ENCODE data around the gene BACE1. TPM values are rescaled to one million over a fixed set of nuclear protein-coding genes. Genes with fewer than 3 reads are reported as not detected.

BACE1 gene
- 2.1 TPM for polyA plus RNA-seq (2012; ENCODE audit: missing spikeins)

DNA sequence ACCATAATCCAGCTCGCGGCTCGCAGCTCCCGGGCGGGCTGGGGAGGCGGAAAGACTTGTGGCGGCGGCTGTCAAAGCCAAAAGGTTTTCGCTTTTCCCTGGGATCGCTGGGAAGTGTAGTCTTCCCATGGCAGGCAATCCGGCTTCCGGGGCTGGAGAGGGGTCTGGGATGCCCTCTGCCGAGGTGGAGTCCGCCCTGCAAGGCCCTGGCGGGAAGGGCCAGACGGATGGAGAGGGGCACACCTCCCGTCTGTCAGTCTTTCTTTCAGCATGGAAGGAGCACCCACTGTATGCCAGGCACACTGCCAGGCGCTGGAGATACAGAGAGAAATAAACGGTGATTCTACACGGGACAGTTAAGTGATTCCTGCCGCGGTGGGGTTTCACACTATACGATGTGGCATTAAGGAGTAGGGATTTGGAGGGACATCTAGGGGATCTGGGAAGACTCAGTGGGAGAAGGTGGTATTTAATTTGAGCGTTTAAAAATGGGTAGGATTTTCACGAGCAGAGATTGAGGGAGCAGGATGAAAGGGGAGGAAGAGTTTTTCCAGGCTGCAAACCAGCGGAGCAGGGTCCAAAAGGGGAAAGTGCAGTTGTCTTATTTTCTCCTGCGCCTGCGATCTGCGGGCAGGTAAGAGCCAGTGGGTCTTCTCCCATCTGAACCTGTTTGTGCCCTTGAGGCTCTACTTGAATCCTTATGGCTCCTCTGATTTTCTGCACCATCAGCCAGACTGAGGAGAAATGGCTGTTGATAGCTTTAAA is at the start of gene BACE1:
BACE1 (minus strand) TSS at position 60 of the 765 bp plus-strand sequence. CDS start 461 bp downstream, outside the sequence.
- TF ChIP-seq TAF1 (IDR thresholded peaks at IDR 0.05; ENCODE audit: borderline replicate concordance, low read depth, low read length): no peak
- no peak for TF ChIP-seq POLR2AphosphoS5 (IDR thresholded peaks at IDR 0.05; ENCODE audit: low read depth, low read length)
- TF ChIP-seq POLR2A (IDR thresholded peaks at IDR 0.05; ENCODE audit: low read depth, low read length): no peak
- FAIRE-seq: no peak
- no peak for DNase-seq (ENCODE audit: insufficient read length)

DNA sequence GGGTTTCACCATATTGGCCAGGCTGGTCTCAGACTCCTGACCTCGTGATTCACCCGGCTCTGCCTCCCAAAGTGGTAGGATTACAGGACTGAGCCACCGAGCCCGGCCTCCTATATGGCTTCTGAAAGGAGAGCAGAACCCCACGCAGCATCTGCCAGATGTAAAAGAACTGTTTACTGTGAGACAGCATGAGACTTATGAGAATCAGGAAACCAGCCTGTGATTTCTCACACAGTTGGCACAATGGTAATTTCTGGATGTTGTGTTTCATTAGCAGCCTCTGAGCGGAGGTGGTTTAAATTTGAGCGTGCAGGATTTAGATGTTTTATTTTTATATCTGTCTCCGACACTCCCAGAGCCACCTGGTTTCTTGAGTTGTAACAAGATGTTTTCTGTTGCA is 45.4 kb upstream of the BACE1 start:
- FAIRE-seq: no peak
- no peak for TF ChIP-seq POLR2AphosphoS5 (IDR thresholded peaks at IDR 0.05; ENCODE audit: low read depth, low read length)
- TF ChIP-seq TAF1 (IDR thresholded peaks at IDR 0.05; ENCODE audit: borderline replicate concordance, low read depth, low read length): no peak
- TF ChIP-seq POLR2A (IDR thresholded peaks at IDR 0.05; ENCODE audit: low read depth, low read length): no peak
- DNase-seq (ENCODE audit: insufficient read length): no peak

DNA sequence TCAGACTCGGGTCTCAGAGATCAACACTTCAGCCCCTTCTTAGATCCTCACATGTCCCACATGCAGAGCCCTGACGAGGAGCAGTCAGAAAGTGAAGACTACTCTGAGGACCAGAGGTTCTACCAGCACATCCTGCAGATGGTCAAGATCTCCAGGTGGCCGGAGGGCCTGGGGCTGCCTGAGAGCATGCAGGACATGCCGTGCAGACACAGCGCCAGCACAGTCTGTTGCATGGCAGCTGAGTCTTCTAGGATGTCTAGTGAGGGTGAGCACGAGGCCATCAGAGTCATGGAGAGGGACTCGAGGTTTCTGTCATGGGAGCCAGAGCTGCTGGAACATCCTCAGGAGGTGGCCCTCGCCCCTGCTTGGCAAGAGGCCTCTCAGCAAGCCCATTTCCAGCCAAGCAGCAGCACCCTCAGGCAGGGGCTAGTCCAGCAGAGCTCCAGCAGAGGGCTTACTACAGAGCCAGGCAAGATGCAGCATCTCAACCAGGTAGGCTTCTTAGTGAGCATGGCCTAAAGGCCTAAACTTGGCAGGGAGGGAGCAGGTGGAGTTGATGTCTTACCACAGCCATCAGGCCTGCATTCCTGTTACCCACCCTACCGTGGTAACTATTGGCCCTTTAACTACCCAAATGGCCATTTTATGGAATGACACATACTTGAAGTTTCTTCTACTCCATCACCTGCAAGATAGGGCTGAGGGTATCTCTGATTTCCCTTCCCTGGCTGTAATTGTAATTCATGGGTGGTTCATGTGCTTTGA is 40.3 kb upstream of the BACE1 start:
- TF ChIP-seq POLR2A (IDR thresholded peaks at IDR 0.05; ENCODE audit: low read depth, low read length) (no peak), POLR2AphosphoS5 (IDR thresholded peaks at IDR 0.05; ENCODE audit: low read depth, low read length) (no peak), TAF1 (IDR thresholded peaks at IDR 0.05; ENCODE audit: borderline replicate concordance, low read depth, low read length) (no peak)
- no peak for FAIRE-seq
- no peak for DNase-seq (ENCODE audit: insufficient read length)

GRCh38 chr11:117354550-117354949 is 38.5 kb upstream of the BACE1 start:
- TF ChIP-seq POLR2A (IDR thresholded peaks at IDR 0.05; ENCODE audit: low read depth, low read length) (no peak), TAF1 (IDR thresholded peaks at IDR 0.05; ENCODE audit: borderline replicate concordance, low read depth, low read length) (no peak)
- no peak for DNase-seq (ENCODE audit: insufficient read length)
- no peak for FAIRE-seq

GRCh38 chr11:117345039-117345438 is 29.0 kb upstream of the BACE1 start:
- no peak for DNase-seq (ENCODE audit: insufficient read length)
- TF ChIP-seq POLR2AphosphoS5 (IDR thresholded peaks at IDR 0.05; ENCODE audit: low read depth, low read length): no peak
- TF ChIP-seq TAF1 (IDR thresholded peaks at IDR 0.05; ENCODE audit: borderline replicate concordance, low read depth, low read length): no peak
- no peak for TF ChIP-seq POLR2A (IDR thresholded peaks at IDR 0.05; ENCODE audit: low read depth, low read length)
- FAIRE-seq: peak; percentile 17

DNA sequence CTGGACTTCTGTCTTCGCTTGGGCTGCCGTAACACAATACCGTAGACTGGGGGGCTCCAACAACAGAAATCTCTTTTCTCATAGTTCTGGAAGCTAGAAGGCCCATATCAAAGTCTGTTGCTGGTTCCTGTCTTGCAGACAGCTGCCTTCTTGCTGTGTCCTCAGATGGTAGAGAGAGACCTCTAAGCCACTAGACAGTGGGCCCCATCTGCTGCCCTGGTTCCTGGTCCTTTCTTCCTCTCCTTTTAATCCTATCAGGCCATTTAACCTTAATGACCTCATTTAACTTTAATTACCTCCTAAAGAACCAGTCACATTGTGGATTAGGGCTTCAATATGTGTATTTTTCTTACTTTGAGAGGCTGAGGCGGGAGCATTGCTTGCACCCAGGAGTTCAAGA is 21.0 kb upstream of the BACE1 start:
- DNase-seq (ENCODE audit: insufficient read length): no peak
- TF ChIP-seq TAF1 (IDR thresholded peaks at IDR 0.05; ENCODE audit: borderline replicate concordance, low read depth, low read length) (no peak), POLR2AphosphoS5 (IDR thresholded peaks at IDR 0.05; ENCODE audit: low read depth, low read length) (no peak), POLR2A (IDR thresholded peaks at IDR 0.05; ENCODE audit: low read depth, low read length) (no peak)
- FAIRE-seq: no peak

- FAIRE-seq: no peak
- TF ChIP-seq TAF1 (IDR thresholded peaks at IDR 0.05; ENCODE audit: borderline replicate concordance, low read depth, low read length): no peak
- TF ChIP-seq POLR2AphosphoS5 (IDR thresholded peaks at IDR 0.05; ENCODE audit: low read depth, low read length): no peak
- no peak for TF ChIP-seq POLR2A (IDR thresholded peaks at IDR 0.05; ENCODE audit: low read depth, low read length)
- DNase-seq (ENCODE audit: insufficient read length): no peak
These were observed 19.3 kb upstream of the BACE1 start for GRCh38 chr11:117335399-117335798.

GRCh38 chr11:117334896-117335295 is 18.8 kb upstream of the BACE1 start:
- TF ChIP-seq POLR2AphosphoS5 (IDR thresholded peaks at IDR 0.05; ENCODE audit: low read depth, low read length) (no peak), POLR2A (IDR thresholded peaks at IDR 0.05; ENCODE audit: low read depth, low read length) (no peak), TAF1 (IDR thresholded peaks at IDR 0.05; ENCODE audit: borderline replicate concordance, low read depth, low read length) (no peak)
- FAIRE-seq: no peak
- no peak for DNase-seq (ENCODE audit: insufficient read length)

DNA sequence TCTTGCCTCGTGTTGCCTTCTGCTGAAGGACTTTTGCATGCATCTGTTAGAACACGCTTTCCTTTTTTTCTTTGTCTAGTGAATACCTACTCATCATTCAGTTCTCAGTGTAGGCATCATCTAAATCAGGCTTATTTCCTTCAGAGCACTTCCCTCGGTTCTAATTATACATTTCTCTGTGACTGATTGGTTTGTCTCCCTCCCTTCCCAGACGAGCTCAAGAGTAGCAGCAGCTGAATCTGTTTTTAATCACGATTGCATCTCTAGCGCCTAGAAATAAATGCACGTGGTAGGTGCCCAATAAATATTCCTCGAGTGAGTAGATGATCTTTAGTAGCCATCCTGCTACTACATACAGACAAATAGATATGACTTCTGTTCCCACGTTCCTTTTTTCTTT is 17.9 kb upstream of the BACE1 start:
- TF ChIP-seq POLR2AphosphoS5 (IDR thresholded peaks at IDR 0.05; ENCODE audit: low read depth, low read length): no peak
- TF ChIP-seq TAF1 (IDR thresholded peaks at IDR 0.05; ENCODE audit: borderline replicate concordance, low read depth, low read length): no peak
- TF ChIP-seq POLR2A (IDR thresholded peaks at IDR 0.05; ENCODE audit: low read depth, low read length): no peak
- no peak for FAIRE-seq
- DNase-seq (ENCODE audit: insufficient read length): no peak

- FAIRE-seq (no peak), DNase-seq (ENCODE audit: insufficient read length) (no peak)
- TF ChIP-seq POLR2A (IDR thresholded peaks at IDR 0.05; ENCODE audit: low read depth, low read length): no peak
- TF ChIP-seq TAF1 (IDR thresholded peaks at IDR 0.05; ENCODE audit: borderline replicate concordance, low read depth, low read length): no peak
- no peak for TF ChIP-seq POLR2AphosphoS5 (IDR thresholded peaks at IDR 0.05; ENCODE audit: low read depth, low read length)
These were observed 16.8 kb upstream of the BACE1 start for GRCh38 chr11:117332843-117333242.

DNA sequence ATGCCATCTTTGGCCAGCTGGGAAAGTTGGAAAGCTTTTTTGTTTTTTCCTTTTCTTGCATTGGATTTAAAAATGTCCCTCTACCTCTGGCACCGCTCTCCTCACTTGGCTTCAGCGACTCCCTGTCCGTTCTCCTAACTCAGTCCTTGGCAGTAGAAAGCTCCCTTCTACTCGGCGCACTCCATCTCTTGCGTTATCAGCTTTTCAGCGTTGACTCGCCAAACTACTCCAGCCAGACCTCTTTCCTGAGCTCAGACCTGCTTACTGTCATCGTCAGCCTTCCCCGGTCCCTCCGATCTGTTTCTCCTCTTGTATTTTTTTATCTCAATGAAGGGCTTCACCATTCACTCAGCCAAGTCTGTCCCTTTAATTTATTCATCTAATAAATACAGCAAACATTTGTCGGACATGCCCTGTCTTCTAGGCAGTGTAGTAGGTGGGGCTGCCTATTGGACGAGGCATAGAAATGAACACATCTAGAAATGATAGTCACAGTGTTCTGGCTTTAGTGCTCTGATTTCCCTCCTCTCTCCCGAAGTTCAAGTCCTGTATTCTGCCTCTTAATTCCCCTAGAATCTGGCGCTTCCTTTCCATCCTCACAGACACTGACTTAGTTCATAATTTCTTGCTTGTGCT is 12.4 kb upstream of the BACE1 start:
- FAIRE-seq (peak; percentile 58), DNase-seq (ENCODE audit: insufficient read length) (no peak)
- TF ChIP-seq POLR2AphosphoS5 (IDR thresholded peaks at IDR 0.05; ENCODE audit: low read depth, low read length) (no peak), TAF1 (IDR thresholded peaks at IDR 0.05; ENCODE audit: borderline replicate concordance, low read depth, low read length) (no peak), POLR2A (IDR thresholded peaks at IDR 0.05; ENCODE audit: low read depth, low read length) (no peak)

All from GM12892 (cell line).